Skeletal muscle satellite cell (primary cell): Measurements from ENCODE around the gene MTR.
"Not testable (repeated sequence)": the region's sequence is repeated elsewhere in the genome, so short reads cannot be mapped to it uniquely, and the experiment has no call there.

ENCODE experiments used
- H3K27me3 ChIP-seq: 2 replicates; pipeline ENCODE4 v1.7.0; 2013; ENCODE audit warnings: low read length; ENCODE audit not compliant: control insufficient read depth, insufficient read depth
- H3K36me3 ChIP-seq: 2 replicates; pipeline ENCODE4 v1.7.0; 2013; ENCODE audit warnings: mild to moderate bottlenecking, control low read depth, low read length; ENCODE audit not compliant: insufficient read depth
- H3K4me1 ChIP-seq: 2 replicates; pipeline ENCODE4 v1.7.0; 2013; ENCODE audit warnings: low read length; ENCODE audit not compliant: control insufficient read depth, insufficient read depth
- H3K4me2 ChIP-seq: 2 replicates; pipeline ENCODE4 v1.7.0; 2013; ENCODE audit warnings: mild to moderate bottlenecking, low read length
- H3K4me3 ChIP-seq: 2 replicates; pipeline ENCODE4 v1.7.0; 2013; ENCODE audit warnings: low read length
- H3K9ac ChIP-seq: 2 replicates; pipeline ENCODE4 v1.7.0; 2013; ENCODE audit warnings: mild to moderate bottlenecking, low read depth, low read length, moderate library complexity
- H3K9me3 ChIP-seq: replicated peaks from 2 replicates; pipeline ENCODE4 v1.7.0; 2013; ENCODE audit warnings: mild to moderate bottlenecking, control low read depth, low read length

The MTR gene

DNA sequence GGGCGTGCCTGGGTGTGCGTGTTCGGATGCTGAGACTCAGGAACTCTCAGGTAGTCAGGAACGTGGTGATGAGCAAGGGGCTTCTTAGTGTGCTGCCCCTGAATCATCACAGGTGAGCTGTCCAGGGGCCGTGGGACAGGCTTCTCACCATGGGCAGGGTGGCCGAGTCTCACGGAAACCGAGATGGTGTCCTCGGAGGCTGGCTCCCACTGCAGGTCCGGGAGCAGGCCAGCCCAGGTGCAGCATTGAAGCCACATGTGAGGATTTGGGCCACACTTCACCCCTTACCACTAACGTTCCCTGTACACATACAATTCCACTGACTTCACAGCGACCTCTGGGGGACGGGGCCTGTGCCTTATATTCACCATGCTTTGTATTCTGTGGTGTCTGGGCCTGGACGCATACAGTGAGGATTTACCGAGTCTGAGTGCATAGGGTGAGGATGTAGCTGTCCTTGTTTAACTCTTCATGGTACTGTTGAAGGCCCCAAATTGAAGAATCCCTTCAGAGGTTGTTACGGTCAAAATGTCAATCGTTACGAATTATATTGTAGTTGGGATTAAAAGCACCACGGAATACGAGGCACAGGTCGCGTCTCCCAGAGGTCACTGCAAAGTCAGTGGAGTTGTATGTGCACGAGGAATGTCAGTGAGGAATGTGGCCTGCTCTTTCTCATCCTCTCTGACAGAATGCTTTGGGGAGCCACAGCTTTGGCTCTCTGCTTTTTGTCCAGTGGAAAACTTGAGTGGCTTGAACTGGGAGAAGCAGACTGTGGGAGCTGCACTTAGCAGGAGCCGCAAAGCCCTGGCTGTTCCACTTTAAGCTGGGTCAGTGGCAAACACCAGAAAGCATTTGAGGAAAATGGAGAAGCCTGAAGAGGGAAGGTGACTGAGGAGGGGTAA is 95.3 kb downstream of the MTR start:
- no peaks in the 10 kb centered on the region for H3K9me3 ChIP-seq
- H3K36me3 ChIP-seq, result peaks cover 62% of the 10 kb centered on the region
- no peaks in the 10 kb centered on the region for H3K4me1 ChIP-seq

GRCh38 chr1:236893626-236894545 is 98.8 kb downstream of the MTR start:
- H3K4me2 ChIP-seq, result no peak overlapping the region
- no peak overlapping the region for H3K4me3 ChIP-seq
- H3K4me1 ChIP-seq, result no peaks in the 10 kb centered on the region
- no peaks in the 10 kb centered on the region for H3K27me3 ChIP-seq
- peaks cover 68% of the 10 kb centered on the region for H3K36me3 ChIP-seq
- H3K9ac ChIP-seq, result no peak overlapping the region
- H3K9me3 ChIP-seq, result no peaks in the 10 kb centered on the region

More for the DNA sequence above, 95.3 kb downstream of the MTR start:
- Histone ChIP-seq H3K4me3 (no peak overlapping the region), H3K9ac (no peak overlapping the region), H3K27me3 (no peaks in the 10 kb centered on the region), H3K4me2 (no peak overlapping the region)

- no peak overlapping the region for H3K4me2 ChIP-seq
- no peaks in the 10 kb centered on the region for H3K4me1 ChIP-seq
- peaks cover 67% of the 10 kb centered on the region for H3K36me3 ChIP-seq
- H3K9ac ChIP-seq, result no peak overlapping the region
- no peaks in the 10 kb centered on the region for H3K9me3 ChIP-seq
- H3K4me3 ChIP-seq, result no peak overlapping the region
- no peaks in the 10 kb centered on the region for H3K27me3 ChIP-seq
Observed at GRCh38 chr1:236895665-236896387, 100.7 kb downstream of the MTR start.

- H3K9me3 ChIP-seq, result no peaks in the 10 kb centered on the region
- no peak overlapping the region for H3K4me2 ChIP-seq
- H3K4me1 ChIP-seq, result no peaks in the 10 kb centered on the region
- H3K27me3 ChIP-seq, result no peaks in the 10 kb centered on the region
- H3K36me3 ChIP-seq, result peaks cover 64% of the 10 kb centered on the region
- H3K4me3 ChIP-seq, result no peak overlapping the region
- H3K9ac ChIP-seq, result no peak overlapping the region
Observed at GRCh38 chr1:236896716-236897115, 101.6 kb downstream of the MTR start.

DNA sequence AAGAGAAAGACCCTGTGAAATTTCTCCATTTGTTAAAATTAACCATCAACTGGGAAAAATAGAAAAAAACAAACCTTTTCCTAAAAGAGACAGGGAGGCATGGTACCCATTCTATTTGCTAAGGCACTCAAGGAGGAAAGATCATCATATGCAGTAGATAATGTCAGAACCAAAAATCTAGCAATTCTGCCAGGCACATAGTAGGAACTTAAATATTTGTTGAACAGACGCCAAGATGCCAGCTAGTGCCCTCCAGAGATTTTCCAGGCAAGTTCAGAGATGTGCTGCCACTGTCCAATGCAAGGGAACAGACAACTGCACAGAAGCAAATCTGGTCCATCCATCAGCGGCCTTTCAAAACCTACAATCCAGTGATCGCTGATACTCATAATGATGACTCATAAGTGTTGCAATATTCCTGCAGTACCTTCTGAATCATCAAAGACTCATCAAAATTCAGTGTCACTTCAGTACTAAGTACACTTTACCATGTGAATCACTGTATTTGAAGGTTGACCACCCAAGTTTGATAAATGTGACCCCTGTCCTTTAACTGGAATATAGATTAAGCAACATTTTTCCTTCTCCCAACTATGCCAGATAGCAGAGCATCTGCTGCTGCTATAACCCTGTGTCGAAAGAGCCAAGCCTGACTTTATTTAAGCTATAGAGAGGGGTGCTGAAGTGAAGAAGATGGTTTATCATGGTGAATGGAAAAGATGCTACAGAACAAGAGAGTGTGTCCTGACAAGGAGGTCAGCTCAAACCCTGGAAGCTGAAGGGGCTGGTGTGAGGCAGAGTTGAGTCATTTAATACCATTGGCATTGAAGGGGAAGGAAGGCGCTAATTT is 110.0 kb downstream of the MTR start:
- Histone ChIP-seq H3K4me2 (no peak overlapping the region), H3K27me3 (no peaks in the 10 kb centered on the region)

DNA sequence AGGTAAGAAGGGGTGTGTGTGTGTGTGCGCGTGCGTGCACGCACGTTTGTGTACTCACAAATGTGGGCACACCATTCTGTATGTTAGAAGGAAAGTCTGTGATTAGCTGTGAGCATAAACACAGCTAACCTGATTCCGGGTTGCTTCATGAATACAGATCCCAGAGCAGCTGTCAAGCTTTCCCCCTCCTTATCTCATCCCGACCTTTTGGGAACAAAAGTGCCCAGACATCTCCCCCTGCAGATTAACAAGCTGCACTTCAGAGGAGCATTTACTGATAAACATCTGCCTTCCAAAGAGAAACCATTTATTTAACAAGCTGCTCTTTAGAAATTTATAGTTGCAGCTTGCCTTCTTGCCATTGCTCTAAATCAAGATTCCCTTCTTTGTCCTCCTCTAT is 112.1 kb downstream of the MTR start:
- Histone ChIP-seq H3K9ac (no peak overlapping the region), H3K4me1 (peaks cover 7% of the 10 kb centered on the region), H3K9me3 (no peaks in the 10 kb centered on the region), H3K4me3 (no peak overlapping the region), H3K27me3 (no peaks in the 10 kb centered on the region), H3K36me3 (no peaks in the 10 kb centered on the region), H3K4me2 (no peak overlapping the region)

More for the DNA sequence above, 110.0 kb downstream of the MTR start:
- Histone ChIP-seq H3K4me3 (no peak overlapping the region), H3K9me3 (no peaks in the 10 kb centered on the region), H3K4me1 (peaks cover 7% of the 10 kb centered on the region), H3K9ac (no peak overlapping the region), H3K36me3 (peaks cover 5% of the 10 kb centered on the region)

- Histone ChIP-seq H3K4me3 (no peak overlapping the region), H3K36me3 (no peaks in the 10 kb centered on the region), H3K4me2 (no peak overlapping the region), H3K9me3 (no peaks in the 10 kb centered on the region), H3K27me3 (no peaks in the 10 kb centered on the region), H3K9ac (no peak overlapping the region), H3K4me1 (peaks cover 7% of the 10 kb centered on the region)
Observed at GRCh38 chr1:236908669-236909068, 113.6 kb downstream of the MTR start.

GRCh38 chr1:236911047-236911446 is 116.0 kb downstream of the MTR start:
- H3K9ac ChIP-seq, H3K36me3 ChIP-seq, H3K9me3 ChIP-seq, H3K4me1 ChIP-seq, H3K4me2 ChIP-seq, H3K27me3 ChIP-seq, H3K4me3 ChIP-seq: not testable (repeated sequence)

GRCh38 chr1:236913371-236914037 is 118.4 kb downstream of the MTR start:
- no peak overlapping the region for H3K4me2 ChIP-seq
- no peaks in the 10 kb centered on the region for H3K36me3 ChIP-seq
- H3K27me3 ChIP-seq, result no peaks in the 10 kb centered on the region
- no peak overlapping the region for H3K4me3 ChIP-seq
- no peaks in the 10 kb centered on the region for H3K4me1 ChIP-seq
- H3K9ac ChIP-seq, result no peak overlapping the region
- no peaks in the 10 kb centered on the region for H3K9me3 ChIP-seq

DNA sequence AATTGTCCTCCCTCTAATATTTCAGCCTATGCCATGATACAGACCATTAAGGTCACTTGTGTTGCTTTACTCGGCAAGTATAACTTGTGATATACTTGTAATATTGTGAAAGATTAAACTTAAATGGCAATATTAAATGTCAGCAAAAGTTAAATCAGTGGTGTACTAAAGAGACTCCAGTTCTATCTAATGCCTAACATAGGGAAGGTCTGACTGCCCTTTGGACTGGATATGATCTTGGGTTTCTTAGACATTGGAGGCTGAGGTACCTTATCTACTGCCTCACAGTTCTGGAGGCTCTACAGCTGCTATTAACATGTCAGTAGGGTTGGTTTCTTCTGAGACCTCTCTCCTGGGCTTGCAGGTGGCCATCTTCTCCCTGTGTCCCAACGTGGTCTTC is 119.3 kb downstream of the MTR start:
- Histone ChIP-seq H3K27me3 (no peaks in the 10 kb centered on the region), H3K4me2 (no peak overlapping the region), H3K9me3 (no peaks in the 10 kb centered on the region), H3K4me1 (no peaks in the 10 kb centered on the region), H3K36me3 (no peaks in the 10 kb centered on the region), H3K9ac (no peak overlapping the region), H3K4me3 (no peak overlapping the region)
